DND-41 (cell line): ENCODE results near the gene GRIK2.

Source experiments
- EZH2 ChIP-seq: IDR thresholded peaks from 3 replicates; pipeline ENCODE4 v1.6.1; 2012; ENCODE audit warnings: borderline replicate concordance, low read depth, mild to moderate bottlenecking, moderate library complexity, low read length, inconsistent platforms; ENCODE audit not compliant: severe bottlenecking
- TF ChIP-seq, protein P1 (sequence below): IDR thresholded peaks from 2 replicates; pipeline ENCODE4 v1.5.1; 2012; ENCODE audit warnings: borderline replicate concordance, low read length, moderate library complexity, mild to moderate bottlenecking; ENCODE audit not compliant: poor library complexity, severe bottlenecking; ENCODE audit errors: extremely low read depth

DNA sequence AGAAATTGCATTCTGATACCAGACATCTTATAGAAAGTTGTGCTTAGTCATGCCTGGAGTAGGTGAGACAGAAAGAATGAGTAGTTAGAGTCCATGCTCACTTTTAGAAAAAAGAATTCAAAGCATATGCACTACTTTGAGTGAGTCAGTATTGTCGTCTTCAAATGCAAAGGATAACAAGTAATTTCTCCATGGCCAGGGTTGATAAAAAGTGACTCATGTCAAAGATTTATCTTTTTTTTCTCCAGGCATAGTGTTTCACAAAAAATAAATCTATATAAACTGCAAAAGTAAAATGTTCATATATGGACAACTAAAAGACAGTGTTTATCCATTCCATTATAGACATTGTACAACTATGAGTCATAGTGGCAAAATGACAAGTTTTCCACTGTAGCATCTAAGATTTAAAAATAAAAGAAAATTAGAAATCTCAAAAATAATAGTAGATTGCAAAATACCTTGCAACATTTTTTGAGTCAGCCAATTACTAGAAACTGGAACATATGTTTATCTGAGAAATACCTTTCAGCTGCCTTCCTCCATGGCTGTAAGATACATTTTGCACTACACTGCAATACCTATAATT lies 329.6 kb downstream of the GRIK2 start:
- TF ChIP-seq, protein P1, sequence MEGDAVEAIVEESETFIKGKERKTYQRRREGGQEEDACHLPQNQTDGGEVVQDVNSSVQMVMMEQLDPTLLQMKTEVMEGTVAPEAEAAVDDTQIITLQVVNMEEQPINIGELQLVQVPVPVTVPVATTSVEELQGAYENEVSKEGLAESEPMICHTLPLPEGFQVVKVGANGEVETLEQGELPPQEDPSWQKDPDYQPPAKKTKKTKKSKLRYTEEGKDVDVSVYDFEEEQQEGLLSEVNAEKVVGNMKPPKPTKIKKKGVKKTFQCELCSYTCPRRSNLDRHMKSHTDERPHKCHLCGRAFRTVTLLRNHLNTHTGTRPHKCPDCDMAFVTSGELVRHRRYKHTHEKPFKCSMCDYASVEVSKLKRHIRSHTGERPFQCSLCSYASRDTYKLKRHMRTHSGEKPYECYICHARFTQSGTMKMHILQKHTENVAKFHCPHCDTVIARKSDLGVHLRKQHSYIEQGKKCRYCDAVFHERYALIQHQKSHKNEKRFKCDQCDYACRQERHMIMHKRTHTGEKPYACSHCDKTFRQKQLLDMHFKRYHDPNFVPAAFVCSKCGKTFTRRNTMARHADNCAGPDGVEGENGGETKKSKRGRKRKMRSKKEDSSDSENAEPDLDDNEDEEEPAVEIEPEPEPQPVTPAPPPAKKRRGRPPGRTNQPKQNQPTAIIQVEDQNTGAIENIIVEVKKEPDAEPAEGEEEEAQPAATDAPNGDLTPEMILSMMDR, result no peak
- no peak for TF ChIP-seq EZH2
